GM12878 (cell line): ENCODE data around the gene SCAMP5. TPM values are rescaled to one million over a fixed set of nuclear protein-coding genes. Genes with fewer than 3 reads are reported as not detected.

Source experiments
- CHD4 ChIP-seq: fragments of 200-600 bp; sonication (generic); IDR thresholded peaks from 2 replicates; pipeline ENCODE4 v1.6.1; 2016; ENCODE audit warnings: mild to moderate bottlenecking
- FOS ChIP-seq: IDR thresholded peaks from 3 replicates; pipeline ENCODE4 v1.6.1; 2011; ENCODE audit warnings: borderline replicate concordance; ENCODE audit not compliant: insufficient read length; ENCODE audit errors: extremely low read depth
- GABPA ChIP-seq: IDR thresholded peaks from 2 replicates; pipeline ENCODE4 v1.6.1; 2014; ENCODE audit warnings: antibody characterized with exemption, low read depth, mild to moderate bottlenecking, inconsistent platforms
- GATAD2B ChIP-seq: fragments of 450-650 bp; conservative IDR thresholded peaks from 2 replicates; pipeline ENCODE4 v1.6.1; 2017; ENCODE audit warnings: low read depth, mild to moderate bottlenecking, moderate library complexity
- IKZF1 ChIP-seq: fragments of 450-650 bp; conservative IDR thresholded peaks from 2 replicates; pipeline ENCODE4 v1.6.1; 2017; ENCODE audit warnings: antibody characterized with exemption, mild to moderate bottlenecking
- KLF5 ChIP-seq: fragments of 450-650 bp; IDR thresholded peaks from 2 replicates; pipeline ENCODE4 v1.6.1; 2014; ENCODE audit warnings: mild to moderate bottlenecking; ENCODE audit not compliant: partially characterized antibody
- LARP7 ChIP-seq: fragments of 450-650 bp; IDR thresholded peaks from 2 replicates; pipeline ENCODE4 v1.6.1; 2017; ENCODE audit warnings: mild to moderate bottlenecking
- NR2C1 ChIP-seq: fragments of 450-650 bp; IDR thresholded peaks from 2 replicates; pipeline ENCODE4 v1.6.1; 2017; ENCODE audit warnings: antibody characterized with exemption, mild to moderate bottlenecking, moderate library complexity
- POU2F2 ChIP-seq: IDR thresholded peaks from 3 replicates; pipeline ENCODE4 v1.6.1; 2011; ENCODE audit warnings: low read depth, mild to moderate bottlenecking, low read length, borderline replicate concordance
- RB1 ChIP-seq: fragments of 450-650 bp; formaldehyde crosslinking; IDR thresholded peaks from 2 replicates; pipeline ENCODE4 v1.6.1; 2017; ENCODE audit warnings: mild to moderate bottlenecking, borderline replicate concordance
- SMC3 ChIP-seq: IDR thresholded peaks from 2 replicates; pipeline ENCODE4 v1.6.1; 2011; ENCODE audit warnings: low read length, improper control_type of control experiment, borderline replicate concordance
- TBL1XR1 ChIP-seq: IDR thresholded peaks from 2 replicates; pipeline ENCODE4 v1.6.1; 2012; ENCODE audit warnings: low read depth, low read length, improper control_type of control experiment
- TCF3 ChIP-seq: IDR thresholded peaks from 2 replicates; pipeline ENCODE4 v1.6.1; 2012; ENCODE audit warnings: low read depth, mild to moderate bottlenecking, low read length, borderline replicate concordance; ENCODE audit not compliant: insufficient read depth
- TCF7 ChIP-seq: IDR thresholded peaks from 2 replicates; pipeline ENCODE4 v1.6.1; 2014; ENCODE audit warnings: antibody characterized with exemption, borderline replicate concordance
- ZNF274 ChIP-seq: IDR thresholded peaks from one replicate; pipeline ENCODE4 v1.8.0; 2011; ENCODE audit not compliant: insufficient read length, insufficient read depth
- polyA plus RNA-seq, 11 experiments: library from polyadenylated mRNA; depleted of rRNA in 4 of 11; unstranded in 6 of 11; stranded (reverse) in 5 of 11; fragments of >200 nt; fragmentation: Nextera tagmentation in 4 of 11; fragmentation: Illumina TruSeq in 1 of 11; extraction: Ambion mirVana in 4 of 11; extraction: Trizol in 1 of 11; gene quantifications; 1 replicate in 1 of 11; 2 replicates in 10 of 11; pipeline versions ENCODE4 v1.2.1 to v1.2.3, GENCODE V29; 2011 to 2016; ENCODE audit warnings: inconsistent platforms in 2 of 11, missing spikeins in 2 of 11, low read depth in 1 of 11
- total RNA-seq, 4 experiments: library from RNA; depleted of rRNA in 3 of 4; stranded (reverse); fragments of >200 nt in 3 of 4; fragmentation: Illumina TruSeq in 1 of 4; extraction: Trizol in 1 of 4; gene quantifications; 2 replicates each; pipeline versions ENCODE4 v1.2.1 to v1.2.3, GENCODE V29; 2013 to 2021
- TF ChIP-seq, protein P1 (sequence below): fragments of 450-650 bp; IDR thresholded peaks from 2 replicates; pipeline ENCODE4 v1.6.1; 2017; ENCODE audit warnings: mild to moderate bottlenecking, moderate library complexity
- TF ChIP-seq, protein P2 (sequence below): fragments of 450-650 bp; IDR thresholded peaks from 2 replicates; pipeline ENCODE4 v1.6.1; 2017; ENCODE audit warnings: antibody characterized with exemption, mild to moderate bottlenecking, moderate library complexity

SCAMP5 gene
- total and polyA plus RNA-seq, 10 of the 15 experiments (the other 5 are each of a cell fraction or from before 2014, with no cell fraction given) = 1.6 to 41.6 (median 16.9) TPM

DNA sequence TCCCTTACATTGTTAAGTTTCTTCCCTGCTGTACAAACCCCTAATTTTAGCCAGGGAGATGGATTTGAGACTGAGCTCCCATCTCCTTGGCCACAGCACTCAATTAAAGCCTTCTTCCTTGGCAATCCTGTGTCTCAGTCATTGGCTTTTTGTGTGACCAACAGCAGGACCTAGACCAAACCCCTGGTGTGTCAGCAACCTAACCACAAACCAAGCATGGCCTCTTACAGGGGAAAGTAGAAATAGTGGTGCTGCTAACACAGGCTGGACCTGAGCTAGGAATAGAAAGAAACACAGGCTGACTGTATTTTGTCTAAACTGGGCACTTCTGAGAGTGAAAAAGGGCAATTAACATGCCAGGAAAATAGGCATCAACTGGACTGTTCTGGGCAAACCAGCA lies 65.9 kb downstream of the SCAMP5 start (continued):
- TF ChIP-seq ZNF274 = no peak
- TF ChIP-seq, protein P1, sequence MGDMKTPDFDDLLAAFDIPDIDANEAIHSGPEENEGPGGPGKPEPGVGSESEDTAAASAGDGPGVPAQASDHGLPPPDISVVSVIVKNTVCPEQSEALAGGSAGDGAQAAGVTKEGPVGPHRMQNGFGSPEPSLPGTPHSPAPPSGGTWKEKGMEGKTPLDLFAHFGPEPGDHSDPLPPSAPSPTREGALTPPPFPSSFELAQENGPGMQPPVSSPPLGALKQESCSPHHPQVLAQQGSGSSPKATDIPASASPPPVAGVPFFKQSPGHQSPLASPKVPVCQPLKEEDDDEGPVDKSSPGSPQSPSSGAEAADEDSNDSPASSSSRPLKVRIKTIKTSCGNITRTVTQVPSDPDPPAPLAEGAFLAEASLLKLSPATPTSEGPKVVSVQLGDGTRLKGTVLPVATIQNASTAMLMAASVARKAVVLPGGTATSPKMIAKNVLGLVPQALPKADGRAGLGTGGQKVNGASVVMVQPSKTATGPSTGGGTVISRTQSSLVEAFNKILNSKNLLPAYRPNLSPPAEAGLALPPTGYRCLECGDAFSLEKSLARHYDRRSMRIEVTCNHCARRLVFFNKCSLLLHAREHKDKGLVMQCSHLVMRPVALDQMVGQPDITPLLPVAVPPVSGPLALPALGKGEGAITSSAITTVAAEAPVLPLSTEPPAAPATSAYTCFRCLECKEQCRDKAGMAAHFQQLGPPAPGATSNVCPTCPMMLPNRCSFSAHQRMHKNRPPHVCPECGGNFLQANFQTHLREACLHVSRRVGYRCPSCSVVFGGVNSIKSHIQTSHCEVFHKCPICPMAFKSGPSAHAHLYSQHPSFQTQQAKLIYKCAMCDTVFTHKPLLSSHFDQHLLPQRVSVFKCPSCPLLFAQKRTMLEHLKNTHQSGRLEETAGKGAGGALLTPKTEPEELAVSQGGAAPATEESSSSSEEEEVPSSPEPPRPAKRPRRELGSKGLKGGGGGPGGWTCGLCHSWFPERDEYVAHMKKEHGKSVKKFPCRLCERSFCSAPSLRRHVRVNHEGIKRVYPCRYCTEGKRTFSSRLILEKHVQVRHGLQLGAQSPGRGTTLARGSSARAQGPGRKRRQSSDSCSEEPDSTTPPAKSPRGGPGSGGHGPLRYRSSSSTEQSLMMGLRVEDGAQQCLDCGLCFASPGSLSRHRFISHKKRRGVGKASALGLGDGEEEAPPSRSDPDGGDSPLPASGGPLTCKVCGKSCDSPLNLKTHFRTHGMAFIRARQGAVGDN = peak; percentile 65
- no peak for TF ChIP-seq KLF5
- no peak for TF ChIP-seq LARP7
- 0 out of 2 replicates have a peak, but pooled peaks have one; percentile 53 for TF ChIP-seq GATAD2B
- TF ChIP-seq IKZF1 = peak; percentile 58
- TF ChIP-seq, protein P2, sequence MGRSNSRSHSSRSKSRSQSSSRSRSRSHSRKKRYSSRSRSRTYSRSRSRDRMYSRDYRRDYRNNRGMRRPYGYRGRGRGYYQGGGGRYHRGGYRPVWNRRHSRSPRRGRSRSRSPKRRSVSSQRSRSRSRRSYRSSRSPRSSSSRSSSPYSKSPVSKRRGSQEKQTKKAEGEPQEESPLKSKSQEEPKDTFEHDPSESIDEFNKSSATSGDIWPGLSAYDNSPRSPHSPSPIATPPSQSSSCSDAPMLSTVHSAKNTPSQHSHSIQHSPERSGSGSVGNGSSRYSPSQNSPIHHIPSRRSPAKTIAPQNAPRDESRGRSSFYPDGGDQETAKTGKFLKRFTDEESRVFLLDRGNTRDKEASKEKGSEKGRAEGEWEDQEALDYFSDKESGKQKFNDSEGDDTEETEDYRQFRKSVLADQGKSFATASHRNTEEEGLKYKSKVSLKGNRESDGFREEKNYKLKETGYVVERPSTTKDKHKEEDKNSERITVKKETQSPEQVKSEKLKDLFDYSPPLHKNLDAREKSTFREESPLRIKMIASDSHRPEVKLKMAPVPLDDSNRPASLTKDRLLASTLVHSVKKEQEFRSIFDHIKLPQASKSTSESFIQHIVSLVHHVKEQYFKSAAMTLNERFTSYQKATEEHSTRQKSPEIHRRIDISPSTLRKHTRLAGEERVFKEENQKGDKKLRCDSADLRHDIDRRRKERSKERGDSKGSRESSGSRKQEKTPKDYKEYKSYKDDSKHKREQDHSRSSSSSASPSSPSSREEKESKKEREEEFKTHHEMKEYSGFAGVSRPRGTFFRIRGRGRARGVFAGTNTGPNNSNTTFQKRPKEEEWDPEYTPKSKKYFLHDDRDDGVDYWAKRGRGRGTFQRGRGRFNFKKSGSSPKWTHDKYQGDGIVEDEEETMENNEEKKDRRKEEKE = no peak
- no peak for TF ChIP-seq POU2F2
- TF ChIP-seq FOS = no peak
- TF ChIP-seq TCF7 = no peak
- no peak for TF ChIP-seq GABPA
- no peak for TF ChIP-seq RB1
- no peak for TF ChIP-seq NR2C1
- TF ChIP-seq TBL1XR1 = no peak
- no peak for TF ChIP-seq CHD4
- no peak for TF ChIP-seq TCF3
- TF ChIP-seq SMC3 = no peak
